ENCODE measurements around the gene HLA-DMA.
A peak's percentile ranks its signal among the peaks of the same experiment; 100 is the strongest.

HLA-DMA gene

GRCh38 chr6:32952817-32953739 is at the start of gene HLA-DMA:
Gene HLA-DMA (minus strand): TSS chr6:32953097. CDS start chr6:32953036, 61 bp downstream.
- peak; percentile 93 for TF ChIP-seq CTCF (conservative IDR thresholded peaks at IDR 0.05; ENCODE audit: low read depth, low read length)
- peak; percentile 98 for DNase-seq (ENCODE audit: low read depth)
- peak within 1 kb of the TSS; percentile 6 for H3K4me3 ChIP-seq (ENCODE audit: low read depth, low read length)

- DNase-seq (ENCODE audit: low read depth): no peak
- TF ChIP-seq CTCF (conservative IDR thresholded peaks at IDR 0.05; ENCODE audit: low read depth, low read length): no peak
- no peak overlapping the region for H3K4me3 ChIP-seq (ENCODE audit: low read depth, low read length)
Measured at GRCh38 chr6:33001685-33002084, 48.8 kb upstream of the HLA-DMA start.

GRCh38 chr6:33000055-33000454 is 47.2 kb upstream of the HLA-DMA start:
- peak; percentile 47 for TF ChIP-seq CTCF (conservative IDR thresholded peaks at IDR 0.05; ENCODE audit: low read depth, low read length)
- H3K4me3 ChIP-seq (ENCODE audit: low read depth, low read length): no peak overlapping the region
- DNase-seq (ENCODE audit: low read depth): peak; percentile 56

GRCh38 chr6:32995448-32995847 is 42.6 kb upstream of the HLA-DMA start:
- TF ChIP-seq CTCF (conservative IDR thresholded peaks at IDR 0.05; ENCODE audit: low read depth, low read length): no peak
- H3K4me3 ChIP-seq (ENCODE audit: low read depth, low read length): no peak overlapping the region
- no peak for DNase-seq (ENCODE audit: low read depth)

- DNase-seq (ENCODE audit: low read depth): no peak
- no peak overlapping the region for H3K4me3 ChIP-seq (ENCODE audit: low read depth, low read length)
- TF ChIP-seq CTCF (conservative IDR thresholded peaks at IDR 0.05; ENCODE audit: low read depth, low read length): no peak
Measured at GRCh38 chr6:32993363-32993973, 40.6 kb upstream of the HLA-DMA start.

GRCh38 chr6:32991972-32992371 is 39.1 kb upstream of the HLA-DMA start:
- TF ChIP-seq CTCF (conservative IDR thresholded peaks at IDR 0.05; ENCODE audit: low read depth, low read length): no peak

More at GRCh38 chr6:32991972-32992371, 39.1 kb upstream of the HLA-DMA start:
- DNase-seq (ENCODE audit: low read depth): no peak
- no peak overlapping the region for H3K4me3 ChIP-seq (ENCODE audit: low read depth, low read length)

Measured in choroid plexus epithelial cell (primary cell).